Prostate gland (tissue), 2 donors: Measurements from ENCODE around the gene DRD2.

ENCODE experiments used
- POLR2A ChIP-seq: fragments of 450-650 bp; IDR thresholded peaks from one replicate; pipeline ENCODE4 v1.6.1; 2016; ENCODE audit warnings: antibody characterized with exemption, mild to moderate bottlenecking
- POLR2AphosphoS5 ChIP-seq: sonication (generic); formaldehyde crosslinking; IDR thresholded peaks from one replicate; pipeline ENCODE4 v1.6.1; 2017; ENCODE audit warnings: antibody characterized with exemption
- TF ChIP-seq, protein P1 (sequence below), 4 experiments: fragments of 200-600 bp in 2 of 4; fragments of 450-650 bp in 2 of 4; sonication (generic) in 2 of 4; IDR thresholded peaks; 1 replicate in 3 of 4; 2 replicates in 1 of 4; pipeline ENCODE4 v1.5.1; 2016 to 2019; ENCODE audit warnings: antibody characterized with exemption in 4 of 4, mild to moderate bottlenecking in 2 of 4, moderate library complexity in 2 of 4

DNA sequence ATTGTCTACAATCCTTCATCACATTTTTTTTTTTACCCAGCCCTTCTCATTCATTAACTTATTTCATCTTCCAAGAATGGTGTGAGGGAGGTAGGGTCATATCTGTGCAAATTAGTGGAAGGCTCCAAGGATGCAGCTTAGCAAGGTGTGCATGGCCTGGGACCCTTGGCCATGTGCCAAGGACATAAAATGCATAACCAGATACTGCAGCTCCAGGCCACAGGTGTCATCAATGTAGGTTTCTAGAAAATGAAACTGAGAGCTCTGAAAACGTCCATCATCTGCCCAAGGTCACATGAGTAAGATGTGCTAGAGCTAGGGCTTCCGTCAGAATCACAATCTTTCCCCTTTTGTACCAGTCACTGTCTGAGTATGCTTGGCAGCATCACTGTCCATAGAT, 57.8 kb downstream of the DRD2 start:
- TF ChIP-seq, protein P1, sequence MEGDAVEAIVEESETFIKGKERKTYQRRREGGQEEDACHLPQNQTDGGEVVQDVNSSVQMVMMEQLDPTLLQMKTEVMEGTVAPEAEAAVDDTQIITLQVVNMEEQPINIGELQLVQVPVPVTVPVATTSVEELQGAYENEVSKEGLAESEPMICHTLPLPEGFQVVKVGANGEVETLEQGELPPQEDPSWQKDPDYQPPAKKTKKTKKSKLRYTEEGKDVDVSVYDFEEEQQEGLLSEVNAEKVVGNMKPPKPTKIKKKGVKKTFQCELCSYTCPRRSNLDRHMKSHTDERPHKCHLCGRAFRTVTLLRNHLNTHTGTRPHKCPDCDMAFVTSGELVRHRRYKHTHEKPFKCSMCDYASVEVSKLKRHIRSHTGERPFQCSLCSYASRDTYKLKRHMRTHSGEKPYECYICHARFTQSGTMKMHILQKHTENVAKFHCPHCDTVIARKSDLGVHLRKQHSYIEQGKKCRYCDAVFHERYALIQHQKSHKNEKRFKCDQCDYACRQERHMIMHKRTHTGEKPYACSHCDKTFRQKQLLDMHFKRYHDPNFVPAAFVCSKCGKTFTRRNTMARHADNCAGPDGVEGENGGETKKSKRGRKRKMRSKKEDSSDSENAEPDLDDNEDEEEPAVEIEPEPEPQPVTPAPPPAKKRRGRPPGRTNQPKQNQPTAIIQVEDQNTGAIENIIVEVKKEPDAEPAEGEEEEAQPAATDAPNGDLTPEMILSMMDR (IDR thresholded peaks at IDR 0.05) = no peak
- TF ChIP-seq POLR2A = no peak
- no peak for TF ChIP-seq POLR2AphosphoS5
